DMS79 treated with DMSO at 0.1 percent for 48 hours (cell line): Measurements from ENCODE around the gene RAB4B.
"Not testable (repeated sequence)": the region's sequence is repeated elsewhere in the genome, so short reads cannot be mapped to it uniquely, and the experiment has no call there.

Experiments
- DNase-seq: peaks from one replicate; lab custom pipeline; 2025; lab: John Stamatoyannopoulos, UW

The RAB4B gene

GRCh38 chr19:40822704-40823553 lies 44.9 kb downstream of the RAB4B start:
- DNase-seq = not testable (repeated sequence)

- DNase-seq = not testable (repeated sequence)
Observed at GRCh38 chr19:40824916-40825315, 46.9 kb downstream of the RAB4B start.

- not testable (repeated sequence) for DNase-seq
Observed at GRCh38 chr19:40825460-40826095, 47.5 kb downstream of the RAB4B start.

GRCh38 chr19:40826312-40826698 lies 48.3 kb downstream of the RAB4B start:
- not testable (repeated sequence) for DNase-seq

GRCh38 chr19:40826699-40827385 lies 48.8 kb downstream of the RAB4B start:
- DNase-seq = not testable (repeated sequence)

GRCh38 chr19:40827386-40828247 lies 49.6 kb downstream of the RAB4B start:
- DNase-seq = no peak

GRCh38 chr19:40829205-40829604 lies 51.2 kb downstream of the RAB4B start:
- no peak for DNase-seq

GRCh38 chr19:40830741-40831140 lies 52.7 kb downstream of the RAB4B start:
- DNase-seq = not testable (repeated sequence)

- peak; percentile 22 for DNase-seq
Observed at GRCh38 chr19:40831502-40832430, 53.7 kb downstream of the RAB4B start.

GRCh38 chr19:40832431-40832790 lies 54.4 kb downstream of the RAB4B start:
- not testable (repeated sequence) for DNase-seq

GRCh38 chr19:40833728-40834533 lies 55.9 kb downstream of the RAB4B start:
- DNase-seq = not testable (repeated sequence)

- no peak for DNase-seq
Observed at GRCh38 chr19:40836754-40837429, 58.8 kb downstream of the RAB4B start.

- not testable (repeated sequence) for DNase-seq
Observed at GRCh38 chr19:40838477-40838876, 60.4 kb downstream of the RAB4B start.

GRCh38 chr19:40842012-40842411 lies 64.0 kb downstream of the RAB4B start:
- not testable (repeated sequence) for DNase-seq

GRCh38 chr19:40842997-40843652 lies 65.1 kb downstream of the RAB4B start:
- DNase-seq = not testable (repeated sequence)

- DNase-seq = not testable (repeated sequence)
Observed at GRCh38 chr19:40843653-40844052, 65.6 kb downstream of the RAB4B start.
